Adrenal gland (tissue), 12 donors: Measurements from ENCODE around the gene GRIN2B. TPM values are rescaled to one million over a fixed set of nuclear protein-coding genes. Genes with fewer than 3 reads are reported as not detected.

Source experiments
- DNase-seq, 7 donors: peaks; one replicate each; pipeline ENCODE4 v3.0.0-alpha.2; 2019 to 2020
- H3K27ac ChIP-seq, 5 donors: fragments of 200-600 bp; sonication (generic) in 4 of 5; 1 replicate in 3 of 5; 2 replicates in 2 of 5; pipeline versions ENCODE4 v1.5.1 to v1.8.0; 2016 to 2020; ENCODE audit warnings: mild to moderate bottlenecking in 1 of 5
- H3K27me3 ChIP-seq: fragments of 200-600 bp; 2 replicates; pipeline ENCODE4 v1.8.0; 2021
- H3K36me3 ChIP-seq, 2 donors: fragments of 200-600 bp; replicated peaks in 1 of 2; 1 replicate in 1 of 2; 2 replicates in 1 of 2; pipeline versions ENCODE4 v1.5.1 to v1.8.0; 2018 to 2022
- H3K4me1 ChIP-seq, 2 donors: fragments of 200-600 bp; replicated peaks in 1 of 2; 1 replicate in 1 of 2; 2 replicates in 1 of 2; pipeline versions ENCODE4 v1.5.1 to v1.8.0; 2018 to 2021
- H3K4me3 ChIP-seq, 4 donors: fragments of 200-600 bp; sonication (generic) in 3 of 4; one replicate each; pipeline ENCODE4 v1.5.1; 2016 to 2018
- H3K9me3 ChIP-seq, 3 donors: fragments of 200-600 bp; sonication (generic) in 1 of 3; replicated peaks in 1 of 3; 1 replicate in 2 of 3; 2 replicates in 1 of 3; pipeline versions ENCODE4 v1.5.1 to v1.8.0; 2016 to 2021
- CTCF ChIP-seq, 6 experiments: fragments of 450-650 bp in 4 of 6; fragments of 200-600 bp in 2 of 6; sonication (generic) in 1 of 6; IDR thresholded peaks; 1 replicate in 5 of 6; 2 replicates in 1 of 6; pipeline versions ENCODE4 v1.5.1 to v1.8.0; 2016 to 2021; ENCODE audit warnings: antibody characterized with exemption in 6 of 6, mild to moderate bottlenecking in 2 of 6, moderate library complexity in 1 of 6
- POLR2A ChIP-seq, 2 donors: fragments of 450-650 bp; IDR thresholded peaks; one replicate each; pipeline ENCODE4 v1.6.1; 2017; ENCODE audit warnings: antibody characterized with exemption in 2 of 2, mild to moderate bottlenecking in 2 of 2, moderate library complexity in 1 of 2
- WGBS, 4 donors: extraction: QIAGEN DNeasy Blood & Tissue Kit in 2 of 4; methylation state at CpG; one replicate each; pipeline versions ENCODE4 v1.1.5 to v1.1.7; 2013 to 2017; 5-methylcytosine and 5-hydroxymethylcytosine counted together
- intact Hi-C, 2 donors: fragments of 100-400 bp; cut with DNase I; formaldehyde crosslinking; loops; one replicate each; pipeline versions ENCODE4 v1.14.1 to v1.15.0; 2022 to 2023
- polyA plus RNA-seq, 3 donors: library from polyadenylated mRNA; stranded (reverse); fragments of 200-250 nt in 2 of 3; fragments of 350-450 nt in 1 of 3; fragmentation: Illumina TruSeq in 1 of 3; extraction: RNeasy Lipid Tissue Mini Kit (QIAGEN cat#74804) in 1 of 3; gene quantifications; one replicate each; pipeline ENCODE4 v1.2.3, GENCODE V29; 2013 to 2014
- total RNA-seq, 9 donors: library from RNA; depleted of rRNA in 4 of 9; stranded (reverse); fragments of >200 nt in 4 of 9; fragments of 120-200 nt in 1 of 9; fragmentation: NEBNext Ultra II Directional in 1 of 9; extraction: Animal tissue kit (Norgen Biotek cat#: 25700) in 1 of 9; gene quantifications; one replicate each; pipeline versions ENCODE4 v1.1.0 to v1.2.4, GENCODE V29; 2013 to 2023
- donor health status: healthy with polysubstance abuse.
- donor health status: Bipolar disorder and iron deficiency.
- donor health status: DM: yes; HTN: yes; CAD: no.
- donor health status: DM: no; HTN: no; CAD: no.
- donor health status: DM: no; HTN: no; CAD: no.
- donor health status: DM: yes; HTN: yes; CAD: no.

GRIN2B gene
- total and polyA plus RNA-seq, 12 donors, result under 0.01 to 0.18 (median 0.07) TPM; not detected in 3

GRCh38 chr12:13978876-13979275 lies 2.5 kb downstream of the GRIN2B start:
- intact Hi-C loops, result no loop called here
- no peak overlapping the region for H3K4me3 ChIP-seq
- TF ChIP-seq POLR2A (IDR thresholded peaks at IDR 0.05), result no peak
- TF ChIP-seq CTCF (IDR thresholded peaks at IDR 0.05), result no peak
- DNase-seq, result no peak
- H3K4me1 ChIP-seq, result no peaks in the 10 kb centered on the region
- no peak overlapping the region for H3K27ac ChIP-seq
- H3K36me3 ChIP-seq, result no peaks in the 10 kb centered on the region
- H3K27me3 ChIP-seq, result peaks cover 40% of the 10 kb centered on the region
- no peaks in the 10 kb centered on the region for H3K9me3 ChIP-seq
- 48 to 77% (median 69%) methylated on average over 4 of the region's 4 CpGs for WGBS, 4 donors

GRCh38 chr12:13976880-13977279 lies 4.5 kb downstream of the GRIN2B start:
- Histone ChIP-seq H3K27ac (no peak overlapping the region), H3K9me3 (no peaks in the 10 kb centered on the region), H3K4me3 (no peak overlapping the region), H3K4me1 (no peaks in the 10 kb centered on the region), H3K27me3 (peaks cover 20% of the 10 kb centered on the region), H3K36me3 (no peaks in the 10 kb centered on the region)
- TF ChIP-seq CTCF (IDR thresholded peaks at IDR 0.05) (no peak), POLR2A (IDR thresholded peaks at IDR 0.05) (no peak)
- intact Hi-C loops, result no loop called here
- no peak for DNase-seq
- 61 to 73% (median 65%) methylated on average over 2 of the region's 2 CpGs for WGBS, 4 donors

GRCh38 chr12:13976028-13976584 lies 5.3 kb downstream of the GRIN2B start:
- no peaks in the 10 kb centered on the region for H3K36me3 ChIP-seq
- H3K27me3 ChIP-seq, result peaks cover 18% of the 10 kb centered on the region
- H3K4me3 ChIP-seq, result no peak overlapping the region
- H3K4me1 ChIP-seq, result no peaks in the 10 kb centered on the region
- WGBS, 4 donors, result 65 to 69% (median 65%) methylated on average over 7 of the region's 7 CpGs
- no peak for DNase-seq
- H3K9me3 ChIP-seq, result no peaks in the 10 kb centered on the region
- TF ChIP-seq CTCF (IDR thresholded peaks at IDR 0.05), result no peak
- no peak for TF ChIP-seq POLR2A (IDR thresholded peaks at IDR 0.05)
- H3K27ac ChIP-seq, result no peak overlapping the region
- intact Hi-C loops, result no loop called here

- DNase-seq, result no peak
- Histone ChIP-seq H3K36me3 (no peaks in the 10 kb centered on the region), H3K4me1 (no peaks in the 10 kb centered on the region), H3K27ac (no peak overlapping the region), H3K9me3 (no peaks in the 10 kb centered on the region), H3K27me3 (peaks cover 3% of the 10 kb centered on the region), H3K4me3 (no peak overlapping the region)
- intact Hi-C loops, result no loop called here
- TF ChIP-seq POLR2A (IDR thresholded peaks at IDR 0.05) (no peak), CTCF (IDR thresholded peaks at IDR 0.05) (no peak)
Observed at GRCh38 chr12:13973996-13974395, 7.4 kb downstream of the GRIN2B start.
